LoVo (cell line): ENCODE measurements around the gene GFRA4.

Experiments
- DNase-seq: peaks from one replicate; pipeline ENCODE4 v3.0.0-alpha.2; 2016; ENCODE audit warnings: low spot score

Gene GFRA4

DNA sequence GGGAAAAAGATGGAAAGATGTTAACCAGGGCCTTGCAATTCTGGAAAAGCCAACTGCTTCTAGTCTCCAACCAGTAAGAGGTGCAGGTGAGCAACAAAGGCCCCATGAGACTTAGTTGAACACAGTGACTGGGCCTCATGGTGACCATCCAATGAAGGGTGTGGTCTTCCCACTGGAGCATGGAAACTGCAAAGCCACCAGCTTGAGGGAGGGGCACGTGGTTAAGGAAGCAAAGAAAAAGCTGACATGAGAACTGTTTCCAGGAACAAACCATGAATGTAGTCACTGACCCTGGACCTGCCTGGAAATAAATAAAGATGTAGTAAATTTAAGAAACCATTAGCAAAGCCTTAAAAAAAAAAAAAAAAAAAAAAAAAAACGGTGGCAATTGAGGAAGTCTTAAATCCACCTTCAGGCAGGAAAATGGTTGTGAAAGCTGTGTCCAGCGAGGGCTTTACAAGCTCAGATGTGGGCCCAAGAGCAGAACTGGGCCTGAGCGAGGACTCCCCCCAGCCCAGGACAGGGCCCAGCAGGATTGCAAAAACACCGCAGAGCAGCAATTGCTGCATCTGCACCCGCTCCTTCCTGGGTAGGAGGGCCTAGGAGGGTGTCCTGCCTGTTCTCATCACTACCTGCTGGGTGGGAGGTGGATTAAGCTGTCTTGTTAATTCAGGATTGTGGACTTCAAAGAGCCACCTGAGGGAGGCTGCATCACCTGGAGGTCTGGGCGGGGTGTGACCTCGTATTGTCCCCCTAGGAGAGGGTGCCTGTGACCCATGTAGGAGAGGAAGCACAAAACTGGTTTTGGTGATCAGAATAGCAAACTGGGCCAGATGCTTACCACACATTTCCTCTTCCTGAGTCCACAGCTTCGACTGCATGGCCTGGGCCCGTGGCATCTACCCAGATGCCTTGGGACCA, 10.3 kb downstream of the GFRA4 start:
- DNase-seq = no peak

DNA sequence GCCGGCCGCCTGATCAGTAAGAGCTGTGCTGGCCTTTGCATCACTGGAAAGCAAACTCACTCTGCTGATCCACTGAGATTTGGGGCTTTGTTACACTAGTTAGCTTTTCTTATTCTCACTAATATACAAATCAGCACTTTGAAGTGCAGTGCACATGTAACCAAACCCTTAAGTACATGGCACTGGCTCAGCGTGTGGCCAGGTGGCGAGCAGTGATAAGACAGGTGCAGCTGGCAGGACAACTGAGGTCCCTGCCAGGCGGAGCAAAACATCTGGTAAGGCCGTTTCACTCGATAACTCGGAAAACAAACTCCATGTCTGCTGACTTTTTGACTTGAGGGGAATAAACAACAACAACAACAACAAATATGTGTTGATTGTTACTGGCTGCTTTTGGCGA, 11.0 kb downstream of the GFRA4 start:
- no peak for DNase-seq

DNA sequence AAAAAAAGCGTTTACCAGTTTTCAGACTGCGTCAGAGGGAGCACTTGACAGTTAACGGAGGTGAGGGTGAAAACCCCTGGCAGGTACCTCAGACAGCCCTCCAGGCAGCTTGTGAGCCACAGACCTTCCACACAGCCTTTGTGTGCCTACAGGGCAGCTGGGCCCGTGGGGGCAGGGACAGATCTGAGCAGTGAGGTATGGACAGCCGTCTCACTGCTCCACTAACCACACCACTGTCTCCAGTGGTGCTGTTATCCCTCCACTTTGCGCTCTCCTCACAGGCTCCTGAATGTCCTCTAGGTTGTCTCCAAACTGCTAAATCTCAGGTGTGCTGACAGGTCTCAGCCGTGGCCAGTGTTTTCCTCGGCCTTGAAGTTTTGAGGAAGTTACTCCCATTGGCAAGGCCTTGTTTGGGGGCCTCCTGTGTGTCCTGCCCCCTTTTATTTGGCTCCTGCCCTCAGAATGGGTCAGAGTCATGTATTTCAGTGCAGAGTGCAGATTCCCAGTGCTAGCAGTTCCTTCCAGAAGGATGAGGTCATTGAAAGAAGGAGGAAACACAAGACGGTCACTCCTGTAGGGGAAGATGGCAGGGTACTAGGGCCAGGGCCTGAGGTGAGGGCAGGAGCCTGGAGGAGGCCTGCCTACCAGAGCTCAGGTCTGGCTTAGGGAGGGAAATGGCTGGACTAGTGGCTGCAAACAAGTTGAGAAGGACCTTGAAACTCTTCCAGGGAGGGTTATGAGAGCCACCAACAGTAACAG, 11.8 kb downstream of the GFRA4 start:
- no peak for DNase-seq

DNA sequence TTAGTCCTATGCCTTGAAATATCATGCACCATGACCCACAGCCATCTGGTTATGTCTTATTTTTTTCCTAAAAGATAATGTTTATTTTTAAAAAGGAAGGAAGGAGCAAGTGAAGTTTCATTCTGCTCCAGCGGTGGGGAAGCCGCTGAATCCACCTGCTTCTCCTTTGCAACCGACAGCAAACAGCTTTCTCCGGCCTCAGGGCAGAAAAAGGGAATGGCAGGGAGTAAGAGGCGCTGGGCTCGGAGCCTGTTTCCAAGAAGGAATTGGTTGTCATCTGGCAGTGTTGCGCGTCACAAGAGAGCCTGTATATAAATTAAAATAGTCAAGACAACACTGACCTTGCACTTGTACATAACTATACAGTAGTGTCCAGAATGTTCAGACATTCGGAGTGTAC, 14.2 kb downstream of the GFRA4 start:
- DNase-seq = no peak

- DNase-seq = no peak
Observed at GRCh38 chr20:3647473-3647872, 15.7 kb downstream of the GFRA4 start.

GRCh38 chr20:3646651-3647050, 16.5 kb downstream of the GFRA4 start:
- DNase-seq = no peak

GRCh38 chr20:3646067-3646440, 17.1 kb downstream of the GFRA4 start:
- DNase-seq = no peak

- no peak for DNase-seq
Observed at GRCh38 chr20:3645309-3646066, 17.7 kb downstream of the GFRA4 start.

- no peak for DNase-seq
Observed at GRCh38 chr20:3640259-3640658, 22.9 kb downstream of the GFRA4 start.

DNA sequence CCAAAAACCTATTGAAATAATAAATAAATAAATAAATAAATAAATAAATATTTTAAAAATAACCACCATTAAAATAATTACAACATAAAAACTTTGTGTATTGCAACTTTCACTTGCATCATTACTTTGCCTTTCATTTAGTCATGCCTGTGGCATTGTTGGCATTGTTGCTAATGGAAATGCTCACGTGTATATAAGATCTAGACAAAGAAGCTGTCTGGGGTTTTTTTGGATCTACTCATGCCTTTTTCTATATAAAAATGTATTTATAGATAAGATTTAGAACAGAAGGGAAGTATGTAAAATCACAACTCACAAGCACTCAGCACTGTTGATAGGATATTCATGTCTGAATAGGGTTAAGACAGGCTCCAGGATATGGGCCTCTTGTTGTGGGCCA, 27.9 kb downstream of the GFRA4 start:
- DNase-seq = no peak

DNA sequence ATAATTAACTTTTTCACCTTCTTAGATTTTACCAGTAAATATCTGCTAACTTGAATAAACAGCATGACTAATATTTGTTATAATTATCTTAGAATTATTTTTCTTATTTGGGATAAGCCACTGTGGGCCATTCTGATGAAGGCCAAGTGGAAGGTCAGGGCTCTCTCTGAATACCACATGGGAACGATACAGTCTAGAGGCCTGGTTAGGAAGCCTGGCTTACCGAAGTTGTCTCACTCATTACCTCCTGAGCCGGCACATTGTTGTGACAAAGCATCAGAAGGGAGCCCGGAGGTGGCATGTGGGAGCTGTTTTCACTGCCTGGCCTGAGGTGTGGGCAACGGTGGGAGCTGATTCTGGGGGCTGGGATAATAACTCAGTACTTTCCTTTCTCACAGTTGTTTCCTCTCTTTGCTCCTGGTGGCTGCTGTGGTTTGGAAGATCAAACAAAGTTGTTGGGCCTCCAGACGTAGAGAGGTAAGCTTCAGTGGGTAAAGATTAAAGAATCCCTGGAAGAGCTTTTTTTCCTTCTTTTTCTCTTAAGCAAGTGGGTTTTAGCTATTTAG, 29.2 kb downstream of the GFRA4 start:
- DNase-seq = no peak

GRCh38 chr20:3632311-3633004, 30.7 kb downstream of the GFRA4 start:
- DNase-seq = no peak

- DNase-seq = no peak
Observed at GRCh38 chr20:3631534-3631933, 31.7 kb downstream of the GFRA4 start.

- DNase-seq = no peak
Observed at GRCh38 chr20:3630429-3630828, 32.8 kb downstream of the GFRA4 start.

DNA sequence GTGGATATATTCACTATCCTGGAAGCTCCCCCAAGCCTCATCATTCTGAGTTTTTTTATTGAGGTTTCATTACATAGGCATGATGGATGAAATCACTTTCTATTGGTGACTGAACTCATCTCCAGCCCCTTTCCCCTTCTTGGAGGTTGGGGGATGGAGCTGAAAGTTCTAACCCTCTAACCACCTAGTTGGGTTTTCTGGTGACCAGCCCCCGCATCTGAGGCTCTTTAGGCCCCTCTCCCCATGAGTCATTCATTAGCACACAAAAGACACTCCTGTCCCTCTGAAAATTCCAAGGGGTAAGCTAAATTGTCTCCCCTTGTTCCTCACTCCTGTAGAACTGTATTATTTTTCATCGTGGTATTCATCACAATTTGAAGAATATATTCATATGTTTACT, 33.3 kb downstream of the GFRA4 start:
- DNase-seq = no peak

DNA sequence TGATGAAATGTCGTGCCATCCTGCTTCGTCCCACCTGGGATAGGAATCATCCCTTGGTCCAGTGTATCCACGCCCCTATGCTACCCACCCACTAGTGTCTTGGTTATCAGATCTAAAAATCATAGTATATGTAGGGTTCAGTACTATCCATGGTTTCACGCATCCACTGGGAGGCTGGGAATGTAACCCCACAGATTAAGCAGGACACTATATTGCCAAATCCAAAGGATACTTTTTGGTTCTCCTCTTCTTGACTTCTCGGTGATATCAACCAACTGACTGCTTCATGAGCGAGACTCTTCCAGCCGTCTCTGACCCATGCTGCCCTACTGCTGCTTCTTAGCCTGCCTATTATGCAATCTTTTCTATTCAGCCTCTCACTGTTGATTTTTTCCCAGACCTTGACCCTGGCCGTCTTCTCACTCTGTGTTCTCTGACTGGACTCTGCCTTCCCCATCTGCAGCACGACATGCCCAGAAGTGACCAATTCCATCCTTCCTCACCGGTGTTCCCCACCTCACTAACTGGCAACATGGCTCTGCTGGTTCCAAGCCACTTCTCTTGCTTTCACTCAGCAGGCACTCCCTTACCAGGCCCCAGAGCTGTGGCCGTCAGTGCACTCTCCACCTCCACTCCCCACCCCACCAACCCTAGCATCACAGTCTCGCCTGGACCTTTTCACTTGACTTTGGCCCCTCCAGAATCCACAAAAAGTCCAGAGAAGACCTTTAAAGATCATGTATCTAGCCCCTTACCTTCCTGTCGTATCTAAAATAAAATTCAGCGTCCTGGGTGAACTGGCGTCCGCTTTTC, 34.5 kb downstream of the GFRA4 start:
- no peak for DNase-seq

GRCh38 chr20:3627476-3627875, 35.7 kb downstream of the GFRA4 start:
- DNase-seq = no peak

DNA sequence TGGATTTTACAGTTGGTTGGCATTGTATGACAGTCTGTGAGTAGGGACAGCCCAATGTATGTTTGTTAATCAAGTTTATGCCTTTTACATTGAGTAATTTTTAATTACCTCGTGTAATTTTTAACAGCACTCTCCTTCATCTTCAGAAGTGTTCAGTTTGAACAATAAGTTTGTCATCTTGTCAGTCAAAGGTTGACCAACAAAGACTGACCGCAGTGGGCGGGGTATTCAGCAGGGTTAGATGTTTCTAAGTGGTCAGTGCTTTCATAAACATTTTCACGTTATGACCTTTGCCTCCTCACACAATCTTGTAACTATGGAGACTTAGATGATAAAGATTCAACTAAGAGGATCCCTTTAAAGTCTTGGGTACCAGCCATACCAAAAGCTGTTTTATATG, 40.8 kb downstream of the GFRA4 start:
- no peak for DNase-seq

- DNase-seq = no peak
Observed at GRCh38 chr20:3621111-3621510, 42.1 kb downstream of the GFRA4 start.

DNA sequence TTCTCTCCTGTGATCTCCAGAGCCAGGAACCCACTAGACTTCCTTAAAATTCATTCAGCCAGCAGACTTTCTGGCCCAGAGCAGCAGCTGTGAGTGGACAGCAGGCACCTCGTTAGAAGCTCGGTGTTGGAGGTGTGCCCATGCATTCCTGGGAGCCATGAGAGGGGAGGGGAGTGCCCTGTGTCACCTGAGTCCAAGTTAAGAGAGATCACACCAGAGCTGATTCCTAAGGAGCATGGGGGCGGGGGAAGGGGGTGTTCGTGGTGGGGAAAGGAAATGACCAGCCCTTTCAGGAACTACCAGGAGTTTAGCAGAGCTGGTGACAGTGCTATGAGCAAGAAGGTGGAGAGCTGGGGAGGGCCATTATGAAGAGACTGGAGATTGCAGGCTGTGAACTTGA, 46.9 kb downstream of the GFRA4 start:
- DNase-seq = peak; percentile 6
